GM13977 (cell line): ENCODE results near the gene CHRNA1.

Experiments used
- DNase-seq: peaks from one replicate; pipeline ENCODE4 v3.0.0; 2012; ENCODE audit warnings: low spot score
- CTCF ChIP-seq: IDR thresholded peaks from 2 replicates; pipeline ENCODE4 v1.5.1; 2012; ENCODE audit warnings: mild to moderate bottlenecking, control low read depth; ENCODE audit not compliant: insufficient read depth; ENCODE audit errors: extremely low read depth, missing control alignments
- in situ Hi-C: fragments of 300-500 bp; cut with MboI; formaldehyde crosslinking; loops from one replicate; pipeline ENCODE4 v1.12.0; 2022; ENCODE audit warnings: low sequenced_read_pairs, low pct_unique_long_range_greater_than_20kb, mixed read lengths, inconsistent platforms; ENCODE audit not compliant: unreplicated experiment

The CHRNA1 gene

GRCh38 chr2:174779361-174779928 lies 15.2 kb upstream of the CHRNA1 start:
- in situ Hi-C loops: no loop called here
- DNase-seq: no peak
- no peak for TF ChIP-seq CTCF

GRCh38 chr2:174778085-174778981 lies 14.1 kb upstream of the CHRNA1 start:
- in situ Hi-C loops: no loop called here
- no peak for TF ChIP-seq CTCF
- peak; percentile 58 for DNase-seq

GRCh38 chr2:174777347-174778084 lies 13.2 kb upstream of the CHRNA1 start:
- no peak for TF ChIP-seq CTCF
- in situ Hi-C loops: no loop called here
- DNase-seq: no peak

- no peak for TF ChIP-seq CTCF
- DNase-seq: no peak
- in situ Hi-C loops: no loop called here
These were observed 12.4 kb upstream of the CHRNA1 start for GRCh38 chr2:174776675-174777074.

- no peak for DNase-seq
- in situ Hi-C loops: no loop called here
- TF ChIP-seq CTCF: peak; percentile 45
These were observed 12.0 kb upstream of the CHRNA1 start for GRCh38 chr2:174776223-174776622.

GRCh38 chr2:174775571-174775980 lies 11.3 kb upstream of the CHRNA1 start:
- TF ChIP-seq CTCF: no peak
- in situ Hi-C loops: no loop called here
- no peak for DNase-seq
